Raji (cell line): ENCODE results near the gene KCNMA1.
A peak's percentile ranks its signal among the peaks of the same experiment; 100 is the strongest.

Source experiments
- POLR2A ChIP-seq: IDR thresholded peaks from 2 replicates; pipeline ENCODE4 v1.6.1; 2011; ENCODE audit warnings: low read depth, low read length, control low read depth; ENCODE audit not compliant: insufficient read depth

KCNMA1 gene

DNA sequence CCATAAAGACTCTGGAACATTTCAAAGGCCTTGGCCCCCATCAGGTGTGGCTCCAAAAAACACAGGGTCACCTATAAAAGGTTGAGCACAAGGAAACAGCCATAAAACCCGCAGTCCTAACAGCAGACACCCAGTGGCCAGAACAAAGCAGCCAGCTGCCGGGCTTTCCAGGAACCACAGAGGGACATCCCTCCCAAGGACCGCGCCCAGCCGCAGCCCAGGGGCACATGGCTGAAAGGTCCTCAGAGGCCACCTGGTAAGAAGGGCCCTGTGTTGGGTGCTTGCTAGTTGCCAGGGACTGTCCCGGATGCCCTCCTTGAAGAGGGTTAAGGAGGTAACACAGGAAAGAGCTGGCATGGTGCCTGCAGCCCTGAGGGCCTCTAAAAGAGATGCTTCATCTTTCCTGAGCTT, 32.7 kb downstream of the KCNMA1 start:
- no peak for TF ChIP-seq POLR2A

DNA sequence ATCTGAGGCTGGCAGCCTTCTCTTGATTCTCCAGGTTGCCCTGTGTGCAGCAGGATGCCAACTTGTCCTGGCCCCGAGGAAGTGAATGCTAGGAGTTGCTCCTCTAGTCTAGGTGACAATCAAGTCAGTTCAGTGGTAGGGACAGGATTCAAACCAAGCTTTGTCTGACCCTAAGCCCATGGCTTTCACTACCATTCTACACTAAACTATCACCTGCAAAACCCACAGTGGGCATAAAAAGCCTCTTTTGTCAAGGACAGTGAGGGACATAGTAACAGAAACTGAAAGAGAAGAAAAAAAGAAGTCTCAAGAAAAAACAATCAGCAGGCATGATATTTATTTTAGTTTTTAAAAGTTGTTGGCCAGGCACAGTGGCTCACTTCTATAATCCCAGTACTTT, 33.5 kb downstream of the KCNMA1 start:
- no peak for TF ChIP-seq POLR2A

DNA sequence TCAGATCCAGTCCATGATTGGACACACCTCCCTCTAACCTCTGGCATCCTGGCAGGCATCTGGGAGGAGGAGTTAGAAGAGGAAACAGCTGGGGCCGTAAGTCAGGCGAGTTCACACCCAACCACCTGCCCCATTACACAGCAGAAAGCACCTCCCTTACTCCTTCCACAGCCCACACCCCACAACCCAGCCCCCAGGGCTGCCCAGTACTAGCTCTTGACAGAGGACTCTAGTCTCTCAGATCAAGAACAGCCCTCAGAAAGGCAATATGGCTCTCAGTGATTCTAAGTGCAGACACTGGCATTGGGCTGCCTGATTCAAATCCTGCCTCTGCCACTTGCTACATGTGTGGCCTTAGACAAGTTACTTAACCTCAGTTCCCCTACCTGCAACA, 34.1 kb downstream of the KCNMA1 start:
- TF ChIP-seq POLR2A: 0 out of 2 replicates have a peak, but pooled peaks have one; percentile 20

DNA sequence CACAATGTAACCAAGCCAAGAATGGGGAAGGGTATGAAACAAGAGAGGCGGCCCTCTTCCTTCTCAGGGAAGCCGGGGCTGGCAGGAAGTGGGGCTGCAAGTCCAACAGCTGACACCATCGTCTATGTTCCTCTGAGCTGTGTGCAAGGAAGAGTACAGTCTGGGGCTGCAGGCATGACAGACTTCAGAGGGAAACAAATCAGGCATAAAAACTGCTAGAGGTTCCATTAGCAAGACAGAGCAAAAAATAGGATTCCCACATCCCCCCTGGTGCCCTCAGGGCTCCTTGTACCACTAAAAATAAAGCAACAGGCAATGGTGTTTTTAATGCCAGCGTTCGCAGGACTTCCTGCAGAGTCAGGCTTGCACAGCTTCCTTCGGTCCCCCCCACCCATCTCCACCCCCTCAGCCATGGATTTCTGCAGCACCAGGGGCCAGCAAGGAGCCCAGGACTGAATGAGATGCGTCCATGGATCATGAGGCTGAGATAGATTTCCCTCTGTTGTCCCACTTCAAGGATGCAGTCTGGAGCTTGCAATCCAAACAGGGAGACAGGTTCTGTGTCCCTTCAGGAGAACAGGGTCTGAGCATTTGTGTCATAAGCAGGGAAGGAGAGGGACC, 34.6 kb downstream of the KCNMA1 start:
- no peak for TF ChIP-seq POLR2A

DNA sequence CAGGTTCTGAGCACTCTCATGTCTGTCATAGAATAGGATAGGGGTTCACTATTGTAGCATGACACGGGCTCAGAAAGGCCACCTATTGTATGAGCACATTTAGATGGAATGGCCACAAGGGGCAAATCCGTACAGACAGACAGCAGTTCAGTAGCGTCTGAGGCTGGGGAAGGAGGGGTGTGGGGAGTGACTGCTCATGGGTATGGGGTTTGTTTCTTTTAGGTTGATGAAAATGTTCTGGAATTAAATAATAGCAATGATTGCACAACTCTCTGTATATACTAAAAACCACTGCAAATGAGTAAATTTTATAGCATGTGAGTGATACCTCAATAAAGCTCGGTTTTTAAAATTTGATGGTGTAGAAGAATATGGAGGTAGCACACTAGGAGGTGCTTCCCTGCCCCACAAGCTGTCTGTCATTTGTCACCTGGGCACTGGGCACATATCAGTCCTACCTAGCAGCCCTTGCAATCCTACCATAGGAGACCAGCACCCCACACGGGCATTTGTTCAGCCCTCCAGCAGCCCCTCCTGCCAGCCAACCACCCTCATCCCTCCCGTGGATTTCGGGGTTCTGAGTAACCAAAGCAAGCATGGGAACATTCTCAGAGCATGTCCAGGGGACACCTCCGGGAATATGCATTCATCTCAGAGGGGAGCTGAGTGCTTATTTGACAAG, 35.2 kb downstream of the KCNMA1 start:
- no peak for TF ChIP-seq POLR2A

DNA sequence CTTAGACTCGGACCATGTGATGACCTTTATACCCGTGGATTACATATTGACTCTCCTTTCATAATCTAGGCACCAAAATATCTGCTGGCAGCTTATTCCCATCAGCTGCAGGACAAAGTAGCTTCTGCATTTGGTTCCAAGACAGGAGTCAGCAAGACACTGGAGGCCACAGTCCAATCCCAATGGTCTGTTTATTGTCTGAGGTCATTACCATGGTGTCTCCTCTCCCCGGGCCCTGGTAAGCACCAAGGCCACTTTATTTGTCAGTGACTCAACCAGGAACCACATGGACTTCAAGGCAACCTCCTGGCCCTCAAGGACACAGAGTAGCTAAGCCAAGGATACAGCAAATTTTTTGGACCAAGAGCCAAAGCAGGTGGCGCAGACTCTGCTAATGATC, 36.1 kb downstream of the KCNMA1 start:
- TF ChIP-seq POLR2A: no peak

DNA sequence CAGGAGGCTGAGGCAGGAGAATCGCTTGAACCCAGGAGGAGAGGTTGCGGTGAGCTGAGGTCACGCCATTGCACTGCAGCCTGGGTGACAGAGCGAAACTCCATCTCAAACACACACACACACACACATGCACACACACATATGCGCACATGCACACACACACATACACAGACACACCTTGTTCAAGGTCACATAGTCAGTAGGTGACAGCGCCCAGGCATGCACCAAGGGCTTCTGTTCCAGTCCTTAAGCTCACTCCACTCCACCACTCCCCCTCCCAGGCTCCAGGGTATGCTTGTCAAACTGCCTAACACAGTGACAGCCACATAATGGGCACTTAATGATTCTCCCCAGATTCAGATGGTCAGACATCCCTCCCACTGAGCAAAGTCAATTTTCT, 37.0 kb downstream of the KCNMA1 start:
- TF ChIP-seq POLR2A: no peak

DNA sequence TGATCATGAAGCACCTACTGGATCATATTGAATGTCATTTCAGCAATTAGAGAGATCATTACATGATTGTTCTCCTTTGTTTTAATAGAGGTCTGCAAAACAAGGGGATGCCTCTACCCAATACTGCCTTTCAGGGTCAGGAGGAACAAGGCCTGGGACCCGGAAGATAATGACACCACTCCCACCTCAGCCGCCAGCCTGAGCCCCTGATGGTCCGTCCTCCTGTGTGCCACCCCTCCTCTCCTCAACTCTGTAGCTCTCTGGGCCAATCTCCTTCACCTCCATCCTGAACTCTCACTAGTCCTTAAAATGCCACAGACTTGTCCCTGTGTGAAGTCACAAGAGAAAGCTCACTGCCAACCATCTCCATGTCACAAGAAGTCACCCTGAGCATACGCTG, 38.0 kb downstream of the KCNMA1 start:
- TF ChIP-seq POLR2A: no peak

DNA sequence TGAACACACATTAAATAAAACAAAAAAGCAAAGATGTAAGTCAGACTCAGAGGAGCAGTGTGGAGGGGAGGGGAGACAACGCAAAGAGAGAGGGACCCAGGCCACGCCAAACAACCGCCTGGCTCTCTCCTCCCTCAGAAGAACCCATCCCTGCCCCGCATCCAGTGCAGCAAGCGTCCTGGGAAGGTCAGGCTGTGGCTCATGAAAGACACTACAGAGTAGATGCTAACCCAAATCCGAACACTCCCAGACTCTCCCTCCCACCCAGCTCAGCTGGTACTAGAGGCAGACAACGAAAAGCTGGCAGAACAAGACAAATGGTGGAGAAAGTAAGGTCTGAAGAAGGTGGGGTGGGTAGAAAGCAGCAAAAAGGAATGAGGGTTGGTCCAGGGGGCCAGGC, 39.0 kb downstream of the KCNMA1 start:
- TF ChIP-seq POLR2A: no peak

DNA sequence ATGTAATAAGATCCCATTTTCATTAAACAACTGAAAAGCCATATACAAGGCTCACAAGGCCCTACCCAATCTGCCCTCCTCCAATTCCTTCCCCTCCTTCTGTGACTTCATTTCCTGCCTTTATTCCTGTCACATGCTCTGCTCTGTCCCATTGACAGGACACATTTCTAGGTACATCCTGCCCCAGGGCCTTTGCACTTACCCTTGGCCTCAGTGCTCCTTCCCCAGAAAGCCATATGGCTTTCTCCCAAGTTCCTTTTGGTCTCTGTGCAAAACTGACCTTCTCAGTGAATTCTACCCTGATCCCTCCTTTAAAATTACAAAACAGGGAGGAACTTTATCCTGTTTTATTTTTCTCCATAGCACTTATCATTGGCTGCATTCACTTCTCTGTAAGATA, 40.0 kb downstream of the KCNMA1 start:
- no peak for TF ChIP-seq POLR2A

DNA sequence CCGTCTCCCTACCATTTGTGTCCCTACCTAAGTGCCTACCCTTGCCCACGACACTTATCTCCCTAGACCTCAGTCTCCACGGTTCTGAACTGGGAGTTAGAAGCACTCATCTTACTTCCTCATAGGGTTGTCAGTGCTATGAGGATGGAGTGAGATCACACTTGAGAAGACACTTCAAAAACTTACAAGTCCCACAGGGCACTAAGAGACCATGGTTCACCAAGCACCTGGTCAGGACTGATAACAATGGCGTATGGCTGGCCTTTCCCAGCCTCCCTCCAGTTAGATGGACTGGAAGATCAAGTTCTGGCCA, 43.2 kb downstream of the KCNMA1 start:
- TF ChIP-seq POLR2A: no peak

DNA sequence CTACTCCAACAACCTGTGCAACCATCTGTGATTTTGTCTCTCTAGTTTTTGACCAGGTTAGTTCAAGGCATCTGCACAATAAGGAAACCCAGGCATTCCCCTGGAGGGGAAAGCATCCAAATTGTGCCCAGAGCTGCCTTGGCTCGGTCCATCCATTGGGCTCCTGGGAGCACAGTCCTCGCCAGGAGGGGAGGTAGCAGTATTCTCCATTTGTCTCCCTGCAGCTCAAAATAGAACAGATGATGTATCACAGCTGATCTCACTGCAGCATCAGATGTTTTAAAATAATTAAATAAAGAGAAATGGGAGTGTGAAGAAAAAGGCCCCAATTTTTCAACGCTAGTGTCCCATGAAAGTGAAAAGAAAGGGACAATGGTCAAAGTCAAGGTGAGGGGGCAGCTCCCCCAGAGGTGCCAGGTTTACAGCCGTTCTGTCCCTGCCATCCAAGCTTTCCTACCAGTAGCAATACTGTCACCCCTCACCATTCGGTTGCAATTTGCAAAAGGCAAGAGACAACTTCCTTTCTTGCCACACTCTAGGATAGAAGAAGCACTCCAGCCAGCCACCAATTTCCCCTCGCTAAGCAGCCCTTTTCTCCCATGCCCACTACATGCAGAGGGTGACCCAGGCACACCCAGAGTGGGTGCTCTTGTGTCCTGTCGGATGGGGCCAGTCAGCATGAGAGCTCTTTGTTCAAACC, 43.7 kb downstream of the KCNMA1 start:
- TF ChIP-seq POLR2A: no peak

DNA sequence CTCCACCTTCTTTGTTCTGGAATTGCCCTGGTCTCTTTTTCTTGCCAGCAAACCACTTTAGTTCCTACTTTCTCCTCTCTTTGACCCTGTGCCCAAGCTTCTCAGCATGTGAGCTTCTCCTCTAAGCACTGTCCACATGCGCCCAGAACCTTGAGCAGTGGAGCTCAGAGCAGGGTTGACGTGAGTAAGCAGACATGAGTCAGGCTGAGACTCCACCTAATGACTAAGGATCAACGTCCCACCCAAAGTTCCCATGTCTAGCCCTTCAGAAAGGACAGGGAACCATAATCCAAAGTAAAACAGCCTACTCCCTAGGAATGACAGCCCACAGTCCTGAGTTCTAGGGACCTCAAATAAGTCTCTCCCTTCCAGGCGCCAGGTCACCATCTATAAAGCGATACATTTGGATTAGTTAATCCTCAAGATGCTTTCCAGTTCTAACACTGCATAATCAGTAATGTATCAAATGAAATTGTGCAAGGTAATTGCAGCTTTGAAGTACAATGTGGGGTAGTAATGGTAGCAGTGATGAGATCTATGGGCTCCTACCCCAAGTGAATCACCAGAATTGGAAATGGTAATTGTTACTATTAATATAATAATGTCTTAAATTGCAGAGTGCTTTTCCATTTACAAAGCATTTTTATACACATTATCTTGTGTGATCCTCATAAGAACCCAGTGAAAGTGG, 44.5 kb downstream of the KCNMA1 start:
- no peak for TF ChIP-seq POLR2A

DNA sequence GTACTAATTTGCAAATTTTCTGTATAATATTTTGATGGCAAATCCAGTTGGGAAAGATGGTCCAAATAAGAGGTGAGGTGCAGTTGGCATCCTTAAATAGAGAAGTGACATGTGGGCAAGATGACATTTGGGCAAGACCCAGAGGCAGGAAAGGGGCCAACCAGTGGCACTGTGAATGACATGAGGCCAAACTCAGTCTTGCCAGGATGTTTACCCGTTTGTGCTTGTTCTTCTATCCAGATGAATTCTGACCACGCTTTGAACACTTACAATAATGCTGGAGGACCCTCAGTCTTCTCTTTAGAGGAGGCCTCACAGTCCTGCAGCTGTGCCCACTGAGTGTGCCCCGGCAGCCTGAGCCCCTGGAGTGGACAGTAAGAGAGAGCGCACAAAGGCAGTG, 45.1 kb downstream of the KCNMA1 start:
- TF ChIP-seq POLR2A: no peak

DNA sequence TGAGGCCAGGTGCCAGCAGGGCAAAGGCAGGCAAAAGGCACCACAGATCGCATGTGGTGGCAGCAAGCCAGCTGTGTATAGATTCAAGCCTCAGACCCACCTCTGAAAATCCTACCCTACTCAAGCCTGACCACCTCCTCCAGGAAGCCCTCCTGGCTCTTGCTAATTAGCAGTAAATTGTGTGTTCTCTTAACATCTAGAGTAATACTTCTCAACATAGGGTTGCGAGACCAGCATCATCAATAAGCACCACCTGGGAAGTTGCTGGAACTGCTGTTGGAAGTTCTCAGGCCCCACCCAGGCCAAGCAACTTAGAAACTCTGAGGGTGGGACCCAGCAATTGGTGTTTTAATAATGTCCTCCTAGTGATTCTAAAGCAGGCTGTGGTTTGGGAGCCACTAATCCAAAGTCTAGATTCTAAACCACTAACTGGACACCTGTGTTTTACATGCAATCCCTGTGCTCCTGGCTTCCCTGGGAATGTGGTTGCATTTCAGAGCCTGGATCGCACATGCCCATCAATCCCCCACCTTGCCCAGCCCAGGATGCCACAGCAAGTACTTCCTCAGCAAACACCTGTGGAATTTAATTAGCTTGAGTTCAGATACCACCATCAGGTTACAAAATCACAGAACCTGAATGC, 46.2 kb downstream of the KCNMA1 start:
- TF ChIP-seq POLR2A: no peak
